HG03432 (cell line): Measurements from ENCODE around the gene PRRG1.
"Not testable (repeated sequence)": the region's sequence is repeated elsewhere in the genome, so short reads cannot be mapped to it uniquely, and the experiment has no call there.

ENCODE experiments used
- ATAC-seq: cut with Tn5 transposase; IDR thresholded peaks from one replicate; pipeline ENCODE4 v1.9.1; 2021; ENCODE audit warnings: mild to moderate bottlenecking, moderate library complexity; ENCODE audit not compliant: unreplicated experiment

The PRRG1 gene

DNA sequence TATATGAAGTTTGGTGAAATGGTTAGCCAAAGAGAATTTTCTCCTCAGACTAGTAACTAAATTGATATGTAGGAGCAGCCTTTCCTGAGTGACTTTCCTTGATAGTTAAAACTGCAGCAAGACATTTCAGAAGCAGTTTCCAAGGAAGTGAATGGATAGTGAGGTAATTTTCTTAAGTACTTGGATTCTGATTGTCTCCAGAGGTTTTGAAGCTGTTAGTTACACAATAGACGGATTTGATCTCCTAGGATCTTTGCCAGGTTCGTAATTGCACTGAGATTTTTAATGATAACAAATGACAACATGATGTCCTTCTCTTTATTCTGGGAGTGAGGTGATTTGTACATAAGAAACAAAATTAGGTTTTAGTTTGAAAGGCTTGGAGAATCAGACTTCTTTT, 29.2 kb downstream of the PRRG1 start:
- no peak for ATAC-seq

DNA sequence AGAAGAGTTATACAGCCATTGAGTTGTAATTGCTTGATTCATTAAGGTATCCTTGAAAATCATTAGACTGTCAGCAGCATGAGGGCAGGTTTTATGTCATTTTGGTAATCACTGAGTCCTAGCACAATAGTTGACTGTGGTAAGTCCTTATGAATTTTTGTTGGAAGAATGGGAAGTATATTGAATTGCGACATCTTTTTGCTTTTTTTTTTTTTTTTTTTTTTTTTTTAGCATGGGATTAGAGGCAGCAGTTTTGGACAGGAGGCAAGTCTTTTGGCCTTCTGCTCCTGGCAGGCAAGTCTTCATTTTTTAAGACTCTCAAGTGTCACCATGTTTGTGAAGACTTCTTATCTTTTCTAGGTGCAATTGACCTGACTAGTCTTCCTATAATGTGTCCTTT, 29.7 kb downstream of the PRRG1 start:
- ATAC-seq, result no peak

GRCh38 chrX:37380256-37380655, 31.1 kb downstream of the PRRG1 start:
- ATAC-seq, result no peak

- ATAC-seq, result no peak
These were observed 31.8 kb downstream of the PRRG1 start for GRCh38 chrX:37380924-37381323.

DNA sequence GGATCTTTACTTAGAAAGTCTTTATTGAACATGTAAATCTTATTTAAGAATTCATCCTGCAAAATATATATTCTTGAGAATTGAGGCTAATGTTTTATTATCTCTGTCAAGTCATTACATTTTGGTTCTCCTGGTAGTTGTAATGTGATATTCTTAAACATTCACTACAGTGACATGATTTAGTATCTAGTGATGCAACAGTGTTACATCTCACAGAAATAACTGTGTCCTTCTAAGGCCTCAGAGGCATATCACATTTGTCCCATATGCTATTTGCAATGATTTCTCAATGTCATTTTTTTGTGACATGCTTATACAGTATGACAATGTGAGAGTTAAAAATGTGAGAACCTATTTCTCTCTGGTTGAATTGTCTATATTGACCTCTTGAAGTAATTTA, 34.1 kb downstream of the PRRG1 start:
- ATAC-seq, result no peak

GRCh38 chrX:37388413-37388812, 39.2 kb downstream of the PRRG1 start:
- no peak for ATAC-seq

GRCh38 chrX:37405956-37406355, 56.8 kb downstream of the PRRG1 start:
- no peak for ATAC-seq

DNA sequence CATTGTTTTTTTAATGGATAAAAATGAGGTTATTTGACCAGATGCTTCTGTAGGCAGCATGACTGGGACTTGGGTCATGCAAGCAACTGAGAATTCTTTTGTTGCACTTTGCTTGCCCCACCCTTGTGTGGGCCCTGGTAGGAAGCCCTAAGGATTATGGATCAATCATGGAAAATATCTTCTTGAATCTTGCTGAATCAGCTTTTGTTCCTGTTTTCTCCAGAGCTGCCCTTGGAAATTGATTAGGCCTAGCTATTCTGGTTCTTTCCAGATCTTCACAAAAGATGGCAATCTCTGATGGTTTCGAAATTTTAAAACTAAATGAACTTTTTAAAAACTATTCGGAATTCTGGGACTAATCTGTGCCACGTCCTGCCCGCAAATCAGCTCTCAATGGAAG, 58.6 kb downstream of the PRRG1 start:
- no peak for ATAC-seq

- ATAC-seq, result no peak
These were observed 60.1 kb downstream of the PRRG1 start for GRCh38 chrX:37409278-37409677.

- no peak for ATAC-seq
These were observed 71.0 kb downstream of the PRRG1 start for GRCh38 chrX:37420185-37420584.

- no peak for ATAC-seq
These were observed 71.6 kb downstream of the PRRG1 start for GRCh38 chrX:37420756-37421155.

- ATAC-seq, result no peak
These were observed 74.9 kb downstream of the PRRG1 start for GRCh38 chrX:37424000-37424429.

- ATAC-seq, result no peak
These were observed 76.2 kb downstream of the PRRG1 start for GRCh38 chrX:37425370-37425769.

DNA sequence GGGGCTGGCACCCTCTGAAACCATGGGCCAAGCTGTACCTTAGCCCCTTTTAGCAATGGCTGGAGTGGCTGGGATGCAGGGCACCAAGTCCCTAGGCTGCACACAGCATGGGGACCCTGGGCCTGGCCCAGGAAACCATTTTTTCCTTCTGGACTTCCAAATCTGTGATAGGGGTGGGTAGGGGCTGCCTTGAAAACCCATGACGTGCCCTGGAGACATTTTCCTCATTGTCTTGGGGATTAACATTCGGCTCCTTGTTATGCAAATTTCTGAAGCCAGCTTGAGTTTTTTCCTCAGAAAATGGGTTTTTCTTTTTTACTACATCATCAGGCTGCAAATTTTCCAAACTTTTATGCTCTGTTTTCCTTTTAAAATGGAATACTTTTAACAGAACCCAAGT, 79.8 kb downstream of the PRRG1 start:
- not testable (repeated sequence) for ATAC-seq

GRCh38 chrX:37434362-37434761, 85.2 kb downstream of the PRRG1 start:
- no peak for ATAC-seq

- ATAC-seq, result no peak
These were observed 88.0 kb downstream of the PRRG1 start for GRCh38 chrX:37437160-37437559.

- no peak for ATAC-seq
These were observed 92.2 kb downstream of the PRRG1 start for GRCh38 chrX:37441377-37441776.

- no peak for ATAC-seq
These were observed 96.0 kb downstream of the PRRG1 start for GRCh38 chrX:37445182-37445581.

- no peak for ATAC-seq
These were observed 104.7 kb downstream of the PRRG1 start for GRCh38 chrX:37453821-37454220.

DNA sequence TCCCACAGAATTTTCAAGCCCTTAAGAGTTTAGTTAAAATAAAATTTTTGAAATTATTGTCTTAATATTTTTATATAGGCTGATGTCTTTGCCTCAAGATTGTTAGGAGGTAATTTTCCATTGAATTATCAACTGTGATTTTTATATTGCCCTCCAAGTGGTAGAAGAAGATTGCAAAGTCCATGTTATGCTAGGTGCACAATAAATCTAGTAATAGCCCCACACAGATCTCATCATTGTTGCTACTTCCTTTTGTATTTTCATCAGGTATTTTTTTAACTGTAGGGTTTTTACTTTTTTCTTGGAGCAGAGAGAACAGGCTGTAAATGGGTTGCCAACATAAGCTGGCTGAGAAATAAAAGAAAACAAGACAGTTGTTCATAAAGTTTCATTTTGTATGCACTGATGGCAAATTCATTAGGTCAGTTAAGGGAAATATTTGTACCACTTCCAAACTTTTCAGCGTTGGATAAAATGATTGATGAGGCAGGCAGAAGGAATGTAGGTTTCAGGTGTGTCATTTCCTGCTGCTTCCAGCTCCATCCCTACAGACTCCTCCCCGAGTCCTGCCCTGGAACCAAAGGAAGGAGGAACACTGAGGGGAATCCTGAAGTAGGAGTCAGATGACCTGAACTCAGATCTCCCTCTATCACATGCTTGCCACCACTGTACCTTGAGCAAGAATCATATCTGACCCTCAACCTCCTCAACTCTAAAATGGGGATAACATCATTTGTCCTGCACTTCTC, 105.5 kb downstream of the PRRG1 start:
- no peak for ATAC-seq

GRCh38 chrX:37455381-37455780, 106.2 kb downstream of the PRRG1 start:
- no peak for ATAC-seq

DNA sequence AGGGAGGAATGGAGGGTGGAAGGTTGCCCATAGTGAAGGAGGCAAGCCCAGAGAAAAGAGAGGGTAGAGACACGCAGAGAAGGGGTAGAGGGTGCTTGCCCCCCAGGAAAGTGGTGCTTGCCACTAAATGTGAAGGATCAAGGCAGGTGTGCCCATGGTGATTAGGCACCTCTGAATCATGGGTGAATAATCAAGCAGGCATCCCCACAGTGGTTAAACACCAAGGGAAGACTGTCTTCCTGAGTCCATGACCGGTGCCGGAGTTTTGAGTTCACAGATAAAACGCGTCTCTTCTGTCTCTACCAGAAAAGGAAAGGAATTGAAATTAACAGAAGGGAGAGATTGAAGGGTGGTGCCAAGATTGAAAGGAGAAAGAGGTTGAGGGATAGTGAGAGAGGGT, 111.1 kb downstream of the PRRG1 start:
- ATAC-seq, result not testable (repeated sequence)

DNA sequence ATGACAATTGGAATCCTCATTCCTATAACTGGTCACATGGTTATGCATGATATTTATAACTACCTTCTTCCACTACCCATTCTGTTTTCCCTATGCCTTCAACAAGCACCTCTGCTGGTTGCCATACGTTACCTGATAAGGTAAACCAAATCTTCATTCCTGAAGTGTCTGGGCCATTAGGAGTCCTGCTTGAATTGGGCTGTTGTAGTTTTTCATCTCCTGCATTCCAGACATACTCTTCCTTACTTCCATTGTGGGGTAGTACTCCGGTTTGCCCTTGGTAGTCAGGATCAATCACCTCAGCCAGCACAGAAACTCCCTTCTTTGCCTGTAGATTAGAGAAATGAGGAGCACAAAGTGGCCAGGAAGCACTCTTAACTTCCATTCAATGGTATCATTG, 113.2 kb downstream of the PRRG1 start:
- ATAC-seq, result no peak
